Epithelial cell of esophagus (primary cell): ENCODE data around the gene TRPT1.

ENCODE experiments used
- DNase-seq: peaks from one replicate; pipeline ENCODE4 v3.0.0; 2010; ENCODE audit warnings: low read depth
- H3K4me3 ChIP-seq: 2 replicates; pipeline ENCODE4 v1.5.1; 2011; ENCODE audit warnings: mild to moderate bottlenecking, low read length, control low read depth
- CTCF ChIP-seq: IDR thresholded peaks from 2 replicates; pipeline ENCODE4 v1.5.1; 2011; ENCODE audit warnings: low read depth, mild to moderate bottlenecking, low read length, control low read depth, inconsistent platforms; ENCODE audit not compliant: insufficient read depth; ENCODE audit errors: missing control alignments

TRPT1 gene

GRCh38 chr11:64225608-64226506 lies at the start of gene TRPT1, which contains the start of gene NUDT22:
Gene TRPT1, minus strand, starts transcription at chr11:64226186. Its CDS starts 326 bp downstream, at chr11:64225860.
Gene NUDT22, plus strand, starts transcription at chr11:64226274. Its CDS starts 379 bp downstream, at chr11:64226653.
- peak within 1 kb of the TSS; percentile 74 for H3K4me3 ChIP-seq
- TF ChIP-seq CTCF, result peak; percentile 44
- DNase-seq, result peak; percentile 83

- no peak for DNase-seq
These were observed 49.2 kb upstream of the TRPT1 start for GRCh38 chr11:64275031-64275800.

GRCh38 chr11:64269540-64270220 lies 43.7 kb upstream of the TRPT1 start:
- peak; percentile 100 for DNase-seq
- peak overlapping the region; percentile 59 for H3K4me3 ChIP-seq

More at GRCh38 chr11:64275031-64275800, 49.2 kb upstream of the TRPT1 start:
- no peak overlapping the region for H3K4me3 ChIP-seq
- TF ChIP-seq CTCF, result no peak

GRCh38 chr11:64268893-64269539 lies 43.0 kb upstream of the TRPT1 start:
- H3K4me3 ChIP-seq, result peak overlapping the region; percentile 59
- TF ChIP-seq CTCF, result no peak
- peak; percentile 35 for DNase-seq

More at GRCh38 chr11:64269540-64270220, 43.7 kb upstream of the TRPT1 start:
- TF ChIP-seq CTCF, result peak; percentile 2

- H3K4me3 ChIP-seq, result no peak overlapping the region
- DNase-seq, result peak; percentile 40
- TF ChIP-seq CTCF, result no peak
These were observed 42.3 kb upstream of the TRPT1 start for GRCh38 chr11:64268025-64268892.
